ENCODE data around the gene MECR. TPM values are rescaled to one million over a fixed set of nuclear protein-coding genes. Genes with fewer than 3 reads are reported as not detected.

Gene MECR
- polyA plus RNA-seq, 1 donor = 23.8 TPM

DNA sequence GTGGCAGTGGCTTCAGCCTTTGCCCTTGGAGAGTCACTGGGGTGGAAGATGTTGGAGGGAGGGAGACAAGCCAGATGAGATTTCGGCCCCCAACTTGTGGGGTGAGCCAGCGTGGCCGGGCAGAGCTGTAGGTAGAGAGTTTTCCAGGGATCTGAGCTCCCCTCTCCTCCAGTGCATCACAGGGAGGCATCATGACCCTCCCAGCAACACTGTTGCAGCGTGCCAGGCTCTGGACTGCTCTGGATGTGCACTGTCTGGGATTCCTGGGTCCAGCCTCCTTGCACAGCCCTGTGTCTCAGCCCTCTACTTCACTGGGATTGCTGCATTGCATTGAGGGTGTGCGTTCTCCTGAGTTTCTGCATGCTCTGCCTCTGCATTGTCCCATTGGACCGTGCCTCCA, 14.5 kb upstream of the MECR start:
- H3K27me3 ChIP-seq (ENCODE audit: control insufficient read depth, insufficient read depth, low read length) = no peaks in the 10 kb centered on the region
- no peaks in the 10 kb centered on the region for H3K36me3 ChIP-seq (ENCODE audit: control insufficient read depth, insufficient read depth, low read length)
- no peak for DNase-seq
- no peaks in the 10 kb centered on the region for H3K9me3 ChIP-seq (ENCODE audit: control insufficient read depth, low read depth, low read length)
- H3K27ac ChIP-seq (ENCODE audit: low read length) = no peak overlapping the region
- H3K4me3 ChIP-seq (ENCODE audit: low read length) = no peak overlapping the region
- no CpG with 5 or more reads among the region's 6 CpGs for WGBS (ENCODE audit: insufficient coverage, low lambda C conversion rate)
- H3K4me1 ChIP-seq (ENCODE audit: control insufficient read depth, insufficient read depth, low read length) = no peaks in the 10 kb centered on the region

- Histone ChIP-seq H3K9me3 (ENCODE audit: control insufficient read depth, low read depth, low read length) (no peaks in the 10 kb centered on the region), H3K27ac (ENCODE audit: low read length) (no peak overlapping the region), H3K4me1 (ENCODE audit: control insufficient read depth, insufficient read depth, low read length) (peaks cover 12% of the 10 kb centered on the region), H3K4me3 (ENCODE audit: low read length) (no peak overlapping the region), H3K36me3 (ENCODE audit: control insufficient read depth, insufficient read depth, low read length) (no peaks in the 10 kb centered on the region), H3K27me3 (ENCODE audit: control insufficient read depth, insufficient read depth, low read length) (peaks cover 10% of the 10 kb centered on the region)
- no peak for DNase-seq
- no CpG with 5 or more reads among the region's 3 CpGs for WGBS (ENCODE audit: insufficient coverage, low lambda C conversion rate)
These were observed 13.1 kb upstream of the MECR start for GRCh38 chr1:29243871-29244200.

DNA sequence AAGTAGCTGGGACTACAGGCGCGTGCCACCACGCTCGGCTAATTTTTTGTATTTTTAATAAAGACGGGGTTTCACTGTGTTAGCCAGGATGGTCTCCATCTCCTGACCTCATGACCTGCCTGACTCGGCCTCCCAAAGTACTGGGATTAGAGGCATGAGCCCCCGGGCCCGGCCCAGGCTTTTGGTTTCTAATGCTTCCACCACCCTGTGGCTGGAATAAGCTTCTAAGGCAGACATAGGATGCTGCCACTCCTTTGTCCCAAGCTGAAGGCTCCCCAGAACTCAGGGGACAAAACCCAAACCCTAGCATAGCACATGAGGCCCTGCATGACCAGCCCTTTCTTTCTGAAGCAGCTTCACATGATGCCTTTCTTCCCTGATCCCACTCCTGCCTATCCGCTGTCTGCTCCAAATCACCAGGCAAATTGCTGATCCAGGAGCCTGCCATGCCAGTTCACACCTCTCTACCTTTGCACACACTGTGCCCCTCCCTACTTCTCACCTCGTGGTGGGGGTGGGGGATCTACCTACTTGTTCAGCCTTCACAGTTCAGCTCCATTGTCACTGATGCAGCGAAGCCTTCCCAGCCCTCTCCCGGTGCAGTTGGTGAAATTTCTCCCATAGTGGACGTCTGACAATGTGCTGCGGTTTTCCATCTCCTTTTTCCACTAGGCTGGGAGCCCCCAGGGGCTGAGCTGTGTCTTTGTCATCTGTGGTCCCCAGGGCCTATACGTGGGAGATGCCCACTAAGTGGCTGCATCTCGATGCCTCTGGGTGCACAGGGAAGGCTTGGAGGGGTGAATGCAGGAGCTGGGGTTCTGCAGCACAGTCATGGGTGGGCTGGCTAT, 12.5 kb upstream of the MECR start:
- Histone ChIP-seq H3K27ac (ENCODE audit: low read length) (no peak overlapping the region), H3K36me3 (ENCODE audit: control insufficient read depth, insufficient read depth, low read length) (no peaks in the 10 kb centered on the region), H3K4me1 (ENCODE audit: control insufficient read depth, insufficient read depth, low read length) (peaks cover 16% of the 10 kb centered on the region), H3K4me3 (ENCODE audit: low read length) (no peak overlapping the region), H3K27me3 (ENCODE audit: control insufficient read depth, insufficient read depth, low read length) (peaks cover 16% of the 10 kb centered on the region), H3K9me3 (ENCODE audit: control insufficient read depth, low read depth, low read length) (no peaks in the 10 kb centered on the region)
- DNase-seq = no peak
- 100% methylated on average over 1 of the region's 16 CpGs for WGBS (ENCODE audit: insufficient coverage, low lambda C conversion rate)

DNA sequence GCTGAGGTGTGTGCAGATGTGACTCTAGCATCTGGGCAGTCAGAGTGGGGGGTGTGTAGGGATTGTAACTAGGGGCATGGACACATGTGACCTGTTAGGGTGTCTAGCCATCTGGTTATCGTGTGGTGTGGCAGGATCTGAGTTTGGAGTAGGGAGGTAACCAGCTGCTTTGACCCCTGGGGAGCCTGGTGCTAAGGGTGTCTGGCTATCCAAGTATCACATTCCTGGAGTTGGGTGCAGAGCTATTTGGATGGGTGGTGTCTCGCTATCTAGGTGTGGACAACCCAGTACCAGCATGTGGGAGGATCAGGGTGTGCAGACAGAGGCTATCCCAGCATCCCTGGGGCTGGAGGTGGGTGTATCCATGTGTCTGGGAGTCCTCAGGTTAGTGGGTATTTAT, 10.3 kb upstream of the MECR start:
- peaks cover 23% of the 10 kb centered on the region for H3K4me1 ChIP-seq (ENCODE audit: control insufficient read depth, insufficient read depth, low read length)
- DNase-seq = no peak
- H3K27me3 ChIP-seq (ENCODE audit: control insufficient read depth, insufficient read depth, low read length) = peaks cover 30% of the 10 kb centered on the region
- no peak overlapping the region for H3K4me3 ChIP-seq (ENCODE audit: low read length)
- H3K36me3 ChIP-seq (ENCODE audit: control insufficient read depth, insufficient read depth, low read length) = no peaks in the 10 kb centered on the region
- WGBS (ENCODE audit: insufficient coverage, low lambda C conversion rate) = no CpG with 5 or more reads among the region's 2 CpGs
- H3K9me3 ChIP-seq (ENCODE audit: control insufficient read depth, low read depth, low read length) = no peaks in the 10 kb centered on the region
- no peak overlapping the region for H3K27ac ChIP-seq (ENCODE audit: low read length)

- no peak for DNase-seq
- peaks cover 32% of the 10 kb centered on the region for H3K27me3 ChIP-seq (ENCODE audit: control insufficient read depth, insufficient read depth, low read length)
- H3K36me3 ChIP-seq (ENCODE audit: control insufficient read depth, insufficient read depth, low read length) = no peaks in the 10 kb centered on the region
- no peak overlapping the region for H3K27ac ChIP-seq (ENCODE audit: low read length)
- WGBS (ENCODE audit: insufficient coverage, low lambda C conversion rate) = no CpG with 5 or more reads among the region's 4 CpGs
- no peaks in the 10 kb centered on the region for H3K9me3 ChIP-seq (ENCODE audit: control insufficient read depth, low read depth, low read length)
- H3K4me3 ChIP-seq (ENCODE audit: low read length) = no peak overlapping the region
- peaks cover 23% of the 10 kb centered on the region for H3K4me1 ChIP-seq (ENCODE audit: control insufficient read depth, insufficient read depth, low read length)
These were observed 9.7 kb upstream of the MECR start for GRCh38 chr1:29240400-29240837.

- no CpG with 5 or more reads among the region's 7 CpGs for WGBS (ENCODE audit: insufficient coverage, low lambda C conversion rate)
- DNase-seq = peak; percentile 59 to 64
- Histone ChIP-seq H3K27ac (ENCODE audit: low read length) (peak overlapping the region; percentile 83), H3K9me3 (ENCODE audit: control insufficient read depth, low read depth, low read length) (no peaks in the 10 kb centered on the region), H3K36me3 (ENCODE audit: control insufficient read depth, insufficient read depth, low read length) (no peaks in the 10 kb centered on the region), H3K27me3 (ENCODE audit: control insufficient read depth, insufficient read depth, low read length) (peaks cover 35% of the 10 kb centered on the region), H3K4me1 (ENCODE audit: control insufficient read depth, insufficient read depth, low read length) (peaks cover 23% of the 10 kb centered on the region), H3K4me3 (ENCODE audit: low read length) (no peak overlapping the region)
These were observed 8.4 kb upstream of the MECR start for GRCh38 chr1:29239142-29239541.

GRCh38 chr1:29238620-29239002, 7.9 kb upstream of the MECR start:
- no peaks in the 10 kb centered on the region for H3K9me3 ChIP-seq (ENCODE audit: control insufficient read depth, low read depth, low read length)
- H3K4me1 ChIP-seq (ENCODE audit: control insufficient read depth, insufficient read depth, low read length) = peaks cover 23% of the 10 kb centered on the region
- peak overlapping the region; percentile 39 for H3K4me3 ChIP-seq (ENCODE audit: low read length)
- H3K27me3 ChIP-seq (ENCODE audit: control insufficient read depth, insufficient read depth, low read length) = peaks cover 38% of the 10 kb centered on the region
- DNase-seq = no peak
- H3K27ac ChIP-seq (ENCODE audit: low read length) = peak overlapping the region; percentile 83
- H3K36me3 ChIP-seq (ENCODE audit: control insufficient read depth, insufficient read depth, low read length) = no peaks in the 10 kb centered on the region
- 20% methylated on average over 2 of the region's 11 CpGs for WGBS (ENCODE audit: insufficient coverage, low lambda C conversion rate)

- H3K27me3 ChIP-seq (ENCODE audit: control insufficient read depth, insufficient read depth, low read length) = peaks cover 39% of the 10 kb centered on the region
- H3K4me3 ChIP-seq (ENCODE audit: low read length) = peak overlapping the region; percentile 39
These were observed 7.3 kb upstream of the MECR start for GRCh38 chr1:29237852-29238619.

DNA sequence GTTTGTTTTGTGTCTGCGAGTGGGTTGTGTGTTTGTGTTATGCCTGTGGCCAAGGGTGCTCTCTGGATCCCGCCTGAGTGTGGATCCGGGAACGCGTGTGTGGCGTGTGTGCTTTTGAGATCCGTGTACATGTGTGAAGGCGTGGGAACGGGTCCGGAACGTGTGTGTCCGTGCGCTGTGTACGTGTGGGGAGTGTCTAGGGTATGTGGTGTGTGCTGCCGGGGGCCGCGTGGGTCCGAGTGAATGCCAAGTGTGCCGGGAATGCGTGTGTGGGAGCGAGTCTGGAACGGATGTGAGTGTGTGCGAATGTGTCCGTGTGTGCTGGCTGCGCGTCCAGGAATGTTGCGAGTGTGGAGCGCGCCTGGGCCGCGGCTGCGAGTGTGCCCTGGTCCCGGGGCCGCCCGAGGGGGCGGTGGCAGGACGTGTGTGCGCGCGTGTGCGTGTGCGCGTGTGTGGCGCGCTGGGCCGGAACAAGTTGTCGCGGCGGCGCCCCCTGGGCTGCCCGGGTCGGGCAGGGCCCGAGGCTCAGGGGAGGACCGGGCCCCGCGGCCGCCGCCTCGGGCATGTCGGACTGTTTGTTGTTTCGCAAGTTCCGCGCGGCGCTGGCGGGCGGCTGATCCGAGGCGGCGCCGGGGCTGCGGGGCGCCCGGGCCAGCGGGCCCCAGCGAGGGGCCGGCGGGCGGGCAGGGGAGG, 6.5 kb upstream of the MECR start:
- Histone ChIP-seq H3K4me3 (ENCODE audit: low read length) (peak overlapping the region; percentile 56), H3K36me3 (ENCODE audit: control insufficient read depth, insufficient read depth, low read length) (no peaks in the 10 kb centered on the region), H3K4me1 (ENCODE audit: control insufficient read depth, insufficient read depth, low read length) (peaks cover 23% of the 10 kb centered on the region), H3K9me3 (ENCODE audit: control insufficient read depth, low read depth, low read length) (no peaks in the 10 kb centered on the region), H3K27me3 (ENCODE audit: control insufficient read depth, insufficient read depth, low read length) (peaks cover 39% of the 10 kb centered on the region), H3K27ac (ENCODE audit: low read length) (peak overlapping the region; percentile 71)
- WGBS (ENCODE audit: insufficient coverage, low lambda C conversion rate) = no CpG with 5 or more reads among the region's 79 CpGs
- DNase-seq = peak; percentile 58 to 79

More at GRCh38 chr1:29237852-29238619, 7.3 kb upstream of the MECR start:
- Histone ChIP-seq H3K36me3 (ENCODE audit: control insufficient read depth, insufficient read depth, low read length) (no peaks in the 10 kb centered on the region), H3K27ac (ENCODE audit: low read length) (peak overlapping the region; percentile 83), H3K9me3 (ENCODE audit: control insufficient read depth, low read depth, low read length) (no peaks in the 10 kb centered on the region), H3K4me1 (ENCODE audit: control insufficient read depth, insufficient read depth, low read length) (peaks cover 23% of the 10 kb centered on the region)
- peak in 1 of 2 donors; percentile 68 for DNase-seq
- WGBS (ENCODE audit: insufficient coverage, low lambda C conversion rate) = no CpG with 5 or more reads among the region's 93 CpGs

DNA sequence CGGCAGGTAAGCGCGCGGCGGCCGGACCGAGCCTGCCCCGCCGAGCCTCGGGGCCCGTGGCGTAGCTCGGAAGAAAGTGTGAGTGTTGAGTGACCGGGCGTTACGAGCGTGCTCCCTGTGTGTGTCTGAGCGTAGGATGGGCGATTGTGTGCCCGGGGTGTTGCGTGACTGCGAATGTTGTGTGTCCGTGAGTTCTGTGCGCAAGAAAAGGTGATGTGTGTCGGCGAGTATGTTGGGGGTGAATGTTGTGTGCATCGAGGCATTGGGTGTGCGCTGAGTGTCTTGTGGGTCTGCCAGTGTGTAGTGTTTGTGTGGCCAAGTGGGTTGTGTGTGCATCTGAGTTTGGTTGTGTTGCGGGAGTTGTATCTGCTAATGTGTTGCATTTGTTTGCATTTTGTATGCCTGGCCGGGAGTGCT, 6.0 kb upstream of the MECR start:
- WGBS (ENCODE audit: insufficient coverage, low lambda C conversion rate) = 0% methylated on average over 5 of the region's 30 CpGs
- Histone ChIP-seq H3K36me3 (ENCODE audit: control insufficient read depth, insufficient read depth, low read length) (no peaks in the 10 kb centered on the region), H3K4me1 (ENCODE audit: control insufficient read depth, insufficient read depth, low read length) (peaks cover 23% of the 10 kb centered on the region), H3K4me3 (ENCODE audit: low read length) (peak overlapping the region; percentile 56), H3K9me3 (ENCODE audit: control insufficient read depth, low read depth, low read length) (no peaks in the 10 kb centered on the region), H3K27ac (ENCODE audit: low read length) (peak overlapping the region; percentile 71), H3K27me3 (ENCODE audit: control insufficient read depth, insufficient read depth, low read length) (peaks cover 39% of the 10 kb centered on the region)
- DNase-seq = peak in 1 of 2 donors; percentile 31

All from large intestine (tissue), 3 donors.